H1 (cell line): ENCODE data around the gene TMEM258. TPM values are rescaled to one million over a fixed set of nuclear protein-coding genes. Genes with fewer than 3 reads are reported as not detected.

Source experiments
- CTCF ChIA-PET: fragments of 300-600 bp; sonication (Branson Sonifier 250); formaldehyde crosslinking; loops from one replicate; lab custom pipeline; 2021; ENCODE audit not compliant: partially characterized antibody; lab: Charles Lee
- POLR2A ChIA-PET: fragments of 300-600 bp; sonication (Branson Sonifier 250); formaldehyde crosslinking; loops from one replicate; lab custom pipeline; 2021; ENCODE audit warnings: inconsistent platforms; ENCODE audit not compliant: partially characterized antibody; lab: Charles Lee
- DNase-seq, 2 experiments: peaks; one replicate each; pipeline versions ENCODE4 v3.0.0 to v3.0.0-alpha.2; 2010 to 2022; ENCODE audit warnings: low spot score in 2 of 2, low read depth in 1 of 2, mixed read lengths in 1 of 2
- FAIRE-seq: peaks from 2 replicates; lab custom pipeline; 2011; peaks lifted over from hg19 to GRCh38; lab: Jason Lieb, UNC
- H2AFZ ChIP-seq: 2 replicates; pipeline ENCODE4 v1.8.1; 2012; ENCODE audit warnings: low read length, inconsistent platforms
- H2AK5ac ChIP-seq: 2 replicates; pipeline ENCODE4 v1.6.1; 2013; ENCODE audit warnings: low read depth, low read length
- H2BK120ac ChIP-seq: replicated peaks from 2 replicates; pipeline ENCODE3; 2013; ENCODE audit warnings: low read depth, low read length, inconsistent platforms
- H2BK12ac ChIP-seq: 2 replicates; pipeline ENCODE4 v1.6.1; 2013; ENCODE audit warnings: low read depth, low read length
- H2BK15ac ChIP-seq: 2 replicates; pipeline ENCODE4 v1.6.1; 2013; ENCODE audit warnings: low read length
- H2BK20ac ChIP-seq: 2 replicates; pipeline ENCODE4 v1.6.1; 2013; ENCODE audit warnings: low read length
- H2BK5ac ChIP-seq: 2 replicates; pipeline ENCODE4 v1.6.1; 2013; ENCODE audit warnings: low read depth, low read length
- H3K14ac ChIP-seq: 2 replicates; pipeline ENCODE4 v1.6.1; 2013; ENCODE audit warnings: inconsistent platforms; ENCODE audit not compliant: insufficient read length
- H3K18ac ChIP-seq: 2 replicates; pipeline ENCODE4 v1.6.1; 2013; ENCODE audit warnings: low read length; ENCODE audit errors: extremely low read depth
- H3K23ac ChIP-seq: 2 replicates; pipeline ENCODE4 v1.6.1; 2013; ENCODE audit warnings: inconsistent platforms; ENCODE audit not compliant: insufficient read length
- H3K23me2 ChIP-seq: 2 replicates; pipeline ENCODE4 v1.6.1; 2013; ENCODE audit warnings: low read depth, low read length
- H3K27ac ChIP-seq: 2 replicates; pipeline ENCODE4 v1.6.1; 2011; ENCODE audit warnings: low read depth, low read length, inconsistent platforms
- H3K27me3 ChIP-seq, 4 experiments: replicated peaks in 1 of 4; 1 replicate in 1 of 4; 2 replicates in 3 of 4; pipeline versions ENCODE4 v1.6.1 to v1.8.1; 2011 to 2013; ENCODE audit warnings: low read length in 3 of 4, mild to moderate bottlenecking in 3 of 4, inconsistent platforms in 2 of 4, mixed read lengths in 2 of 4, moderate library complexity in 1 of 4; ENCODE audit not compliant: control insufficient read depth in 3 of 4, insufficient read depth in 3 of 4; ENCODE audit errors: extremely low read depth in 1 of 4
- H3K36me3 ChIP-seq, 4 experiments: 2 replicates each; pipeline versions ENCODE4 v1.6.1 to v1.8.1; 2011 to 2013; ENCODE audit warnings: mild to moderate bottlenecking in 4 of 4, low read length in 3 of 4, moderate library complexity in 2 of 4, control low read depth in 1 of 4, inconsistent platforms in 1 of 4; ENCODE audit not compliant: insufficient read depth in 4 of 4, control insufficient read depth in 2 of 4
- H3K4ac ChIP-seq: replicated peaks from 2 replicates; pipeline ENCODE3; 2013; ENCODE audit warnings: low read length, low read depth, mixed read lengths, inconsistent platforms; ENCODE audit not compliant: insufficient read length
- H3K4me1 ChIP-seq, 4 experiments: replicated peaks in 1 of 4; 1 replicate in 1 of 4; 2 replicates in 3 of 4; pipeline versions ENCODE4 v1.6.1 to v1.8.1; 2011 to 2013; ENCODE audit warnings: low read length in 3 of 4, inconsistent platforms in 2 of 4, mixed read lengths in 1 of 4; ENCODE audit not compliant: insufficient read depth in 4 of 4, control insufficient read depth in 3 of 4
- H3K4me2 ChIP-seq, 2 experiments: 2 replicates each; pipeline versions ENCODE4 v1.6.1 to v1.8.1; 2011 to 2013; ENCODE audit warnings: low read depth in 2 of 2, low read length in 2 of 2, control low read depth in 1 of 2, inconsistent platforms in 1 of 2, mild to moderate bottlenecking in 1 of 2; ENCODE audit not compliant: insufficient read depth in 1 of 2
- H3K4me3 ChIP-seq, 4 experiments: fragments of 200-600, 300-600 bp in 1 of 4; sonication (generic), shearing (Covaris generic), sonication (Bioruptor Twin) in 1 of 4; 2 replicates each; pipeline versions ENCODE4 v1.5.1 to v1.8.1; 2011 to 2016; ENCODE audit warnings: low read length in 4 of 4, low read depth in 3 of 4, control low read depth in 2 of 4, inconsistent platforms in 2 of 4, mild to moderate bottlenecking in 2 of 4, mixed read lengths in 1 of 4, moderate library complexity in 1 of 4; ENCODE audit not compliant: insufficient read depth in 2 of 4; ENCODE audit errors: extremely low read depth in 1 of 4
- H3K56ac ChIP-seq: replicated peaks from 2 replicates; pipeline ENCODE3; 2013; ENCODE audit warnings: low read depth, mild to moderate bottlenecking, mixed read lengths, low read length, inconsistent platforms; ENCODE audit not compliant: insufficient read length
- H3K79me1 ChIP-seq: 2 replicates; pipeline ENCODE4 v1.6.1; 2013; ENCODE audit warnings: low read depth, low read length, control low read depth
- H3K79me2 ChIP-seq, 2 experiments: 2 replicates each; pipeline versions ENCODE4 v1.6.1 to v1.8.1; 2012 to 2013; ENCODE audit warnings: low read length in 2 of 2, mild to moderate bottlenecking in 2 of 2, inconsistent platforms in 1 of 2; ENCODE audit not compliant: insufficient read depth in 2 of 2, control insufficient read depth in 1 of 2
- H3K9ac ChIP-seq, 4 experiments: replicated peaks in 1 of 4; 1 replicate in 1 of 4; 2 replicates in 3 of 4; pipeline versions ENCODE4 v1.6.1 to v1.8.1; 2011 to 2013; ENCODE audit warnings: low read depth in 3 of 4, low read length in 3 of 4, control low read depth in 2 of 4, mild to moderate bottlenecking in 2 of 4, moderate library complexity in 2 of 4, inconsistent platforms in 1 of 4; ENCODE audit errors: extremely low read depth in 1 of 4
- H3K9me3 ChIP-seq, 2 experiments: 2 replicates each; pipeline versions ENCODE4 v1.6.1 to v1.8.1; 2012 to 2013; ENCODE audit warnings: mild to moderate bottlenecking in 2 of 2, moderate library complexity in 2 of 2, control low read depth in 1 of 2, inconsistent platforms in 1 of 2, low read depth in 1 of 2, low read length in 1 of 2, mixed read lengths in 1 of 2; ENCODE audit not compliant: insufficient read depth in 2 of 2
- H4K20me1 ChIP-seq, 2 experiments: replicated peaks in 1 of 2; 2 replicates each; pipeline versions ENCODE3 to v1.8.1; 2011 to 2013; ENCODE audit warnings: inconsistent platforms in 2 of 2, low read length in 2 of 2, mild to moderate bottlenecking in 1 of 2; ENCODE audit not compliant: insufficient read depth in 2 of 2, control insufficient read depth in 1 of 2
- H4K5ac ChIP-seq: 2 replicates; pipeline ENCODE4 v1.6.1; 2013; ENCODE audit warnings: low read length, low read depth, mixed read lengths, inconsistent platforms; ENCODE audit not compliant: insufficient read length
- H4K8ac ChIP-seq: 2 replicates; pipeline ENCODE4 v1.8.0; 2013; ENCODE audit warnings: mild to moderate bottlenecking, moderate library complexity, low read length, inconsistent platforms; ENCODE audit not compliant: insufficient read depth; ENCODE audit errors: extremely low read depth
- H4K91ac ChIP-seq: replicated peaks from 2 replicates; pipeline ENCODE3; 2013; ENCODE audit warnings: low read length, mixed read lengths, inconsistent platforms; ENCODE audit not compliant: insufficient read length
- E2F6 ChIP-seq: IDR thresholded peaks from 2 replicates; pipeline ENCODE4 v1.6.1; 2012; ENCODE audit warnings: inconsistent platforms
- GABPA ChIP-seq: IDR thresholded peaks from 2 replicates; pipeline ENCODE4 v1.6.1; 2011; ENCODE audit warnings: mild to moderate bottlenecking, low read length, moderate library complexity, borderline replicate concordance; ENCODE audit not compliant: insufficient read depth
- JUN ChIP-seq: IDR thresholded peaks from 2 replicates; pipeline ENCODE4 v1.6.1; 2011; ENCODE audit warnings: low read depth, mild to moderate bottlenecking, improper control_type of control experiment, low read length
- PHF8 ChIP-seq: fragments of 200-600 bp; sonication (generic); conservative IDR thresholded peaks from 2 replicates; pipeline ENCODE4 v1.7.1; 2012; ENCODE audit warnings: low read depth, mild to moderate bottlenecking, inconsistent platforms, low read length, moderate library complexity
- POLR2A ChIP-seq, 2 experiments: IDR thresholded peaks; 1 replicate in 1 of 2; 2 replicates in 1 of 2; pipeline ENCODE4 v1.6.1; 2011; ENCODE audit warnings: low read depth in 2 of 2, low read length in 2 of 2, mild to moderate bottlenecking in 2 of 2; ENCODE audit errors: control extremely low read depth in 1 of 2
- RFX5 ChIP-seq: IDR thresholded peaks from 2 replicates; pipeline ENCODE4 v1.6.1; 2011; ENCODE audit warnings: low read depth, low read length, improper control_type of control experiment, borderline replicate concordance
- WGBS, 2 experiments: shearing (Covaris generic) in 1 of 2; methylation state at CpG; one replicate each; pipeline versions ENCODE4 v1.1.6 to v1.1.7; 2013 to 2015; ENCODE audit warnings: low lambda C conversion rate in 2 of 2, mixed read lengths in 2 of 2, inconsistent platforms in 1 of 2, low coverage in 1 of 2, missing lambda C conversion rate in 1 of 2; ENCODE audit not compliant: insufficient replicate concordance in 2 of 2, insufficient coverage in 1 of 2, insufficient read length in 1 of 2; ENCODE audit errors: extremely low coverage in 1 of 2, missing lambda C conversion rate in 1 of 2; 5-methylcytosine and 5-hydroxymethylcytosine counted together
- polyA plus RNA-seq, 7 experiments: library from polyadenylated mRNA; depleted of rRNA in 3 of 7; stranded (reverse) in 5 of 7; unstranded in 2 of 7; fragments of >200 nt in 5 of 7; fragments of 200-250 nt in 2 of 7; gene quantifications; 1 replicate in 5 of 7; 2 replicates in 1 of 7; 4 replicates in 1 of 7; pipeline versions ENCODE4 v1.2.1 to v1.2.3, GENCODE V29; 2011 to 2013; ENCODE audit warnings: missing spikeins in 2 of 7, mixed read lengths in 2 of 7
- total RNA-seq: library from RNA; stranded (reverse); fragmentation: NEBNext Ultra II Directional; extraction: Animal tissue kit (Norgen Biotek cat#: 25700); gene quantifications from 2 replicates; pipeline ENCODE4 v1.2.1, GENCODE V29; 2021

Gene TMEM258
- total and polyA plus RNA-seq, 2 of the 8 experiments (the other 6 are each of a cell fraction or from before 2014, with no cell fraction given) = 186 to 759 TPM

DNA sequence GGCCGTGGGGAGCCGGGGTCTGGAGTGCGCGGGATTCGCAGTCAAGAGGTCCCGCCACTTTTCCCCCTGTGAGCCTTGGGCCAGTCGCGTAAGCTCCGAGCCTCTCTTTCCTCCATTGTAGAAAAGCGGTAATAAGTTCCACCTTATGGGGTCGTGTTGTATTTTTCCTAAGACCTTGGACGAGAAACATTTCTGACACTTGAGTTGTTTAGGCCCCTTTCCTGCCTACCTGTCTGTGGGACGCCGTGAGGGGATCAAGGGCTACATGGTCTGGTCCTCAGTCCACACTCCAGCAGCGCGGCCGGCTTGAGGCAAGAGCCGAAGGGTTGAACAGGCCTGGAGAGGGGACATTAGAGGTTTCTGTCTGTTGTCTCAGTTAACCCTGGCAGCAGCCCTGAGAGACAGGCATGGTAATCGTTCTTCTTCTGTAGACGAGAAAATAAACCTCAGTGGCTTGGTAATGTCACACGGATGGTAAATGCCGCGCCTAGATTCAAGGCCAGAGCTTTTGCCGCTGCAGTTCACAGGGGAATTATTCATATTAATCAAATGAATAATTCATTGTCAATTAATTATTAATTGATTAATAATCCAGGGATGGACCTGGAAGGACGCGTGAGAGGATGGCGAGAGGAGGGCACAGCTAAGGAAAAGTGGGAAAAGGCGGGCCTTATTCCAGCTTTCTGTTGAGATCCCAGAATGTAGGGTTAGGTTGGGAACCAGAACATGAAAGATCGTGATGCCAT lies 857 bp upstream of the TMEM258 start:
- Histone ChIP-seq H3K23ac (no peak overlapping the region), H3K27ac (peak overlapping the region; percentile 100), H3K9ac (peak overlapping the region; percentile 90 to 100 (median 99)), H3K23me2 (peaks cover 2% of the 10 kb centered on the region; the same call in 1 of the 2 replicates), H3K9me3 (no peaks in the 10 kb centered on the region), H4K20me1 (peaks cover 4 to 6% of the 10 kb centered on the region in 2 experiments), H3K4me1 (0 out of 7 replicates have a peak, but pooled peaks cover 0 to 2% (median 0%) of the 10 kb centered on the region in 4 experiments), H3K36me3 (peaks cover 14 to 37% (median 30%) of the 10 kb centered on the region in 4 experiments; a peak in 7 of 8 replicates), H3K27me3 (no peaks in the 10 kb centered on the region), H4K91ac (peak overlapping the region; percentile 52), H2AK5ac (no peak overlapping the region; the same call in 1 of the 2 replicates), H3K79me2 (peaks cover 8 to 58% of the 10 kb centered on the region in 2 experiments), H2BK120ac (no peak overlapping the region), H4K5ac (peak overlapping the region; percentile 68), H3K4me3 (peak overlapping the region; percentile 86 to 99 (median 98)), H3K4ac (peak overlapping the region; percentile 57), H3K14ac (no peak overlapping the region), H3K56ac (peak overlapping the region; percentile 96), H2BK15ac (0 out of 2 replicates have a peak overlapping the region, but pooled peaks have one; percentile 41), H2BK12ac (no peak overlapping the region), H3K18ac (no peak overlapping the region), H2BK5ac (peak overlapping the region; percentile 100), H3K4me2 (peak overlapping the region; percentile 68 to 93), H3K79me1 (no peaks in the 10 kb centered on the region; the same call in 1 of the 2 replicates), H4K8ac (peak overlapping the region; percentile 98), H2AFZ (no peak overlapping the region), H2BK20ac (no peak overlapping the region)
- DNase-seq (no peak), FAIRE-seq (no peak)
- ChIA-PET POLR2A (interaction anchor here (0.8 to 20.9 kb wide), 24 partner anchors 9 to 331 kb away, joined by 3 to 354 read pairs (median 7); partner anchors contain the start of genes FADS1, FADS2, FTH1 and MYRF), CTCF (interaction anchor here (0.6 to 10.5 kb wide), 9 partner anchors 13 to 664 kb away, joined by 3 to 168 read pairs (median 5); no protein-coding TSS in a partner anchor)
- 10% methylated on average over 26 of the region's 29 CpGs; no CpG with 5 or more reads in 1 of the 2 experiments for WGBS, 2 experiments
- TF ChIP-seq PHF8 (peak; percentile 47; the same call in 1 of the 2 replicates), POLR2A (IDR thresholded peaks at IDR 0.05; ENCODE audit: control extremely low read depth in 1 of 2, low read depth in 2 of 2, low read length in 2 of 2) (peak in 1 of 2 experiments; percentile 73; a peak in 2 of 3 replicates), E2F6 (0 out of 2 replicates have a peak, but pooled peaks have one; percentile 22), JUN (no peak), GABPA (no peak), RFX5 (no peak)
